ENCODE data around the gene HIF1AN.
"Not testable (repeated sequence)": the region's sequence is repeated elsewhere in the genome, so short reads cannot be mapped to it uniquely, and the experiment has no call there.

HIF1AN gene

DNA sequence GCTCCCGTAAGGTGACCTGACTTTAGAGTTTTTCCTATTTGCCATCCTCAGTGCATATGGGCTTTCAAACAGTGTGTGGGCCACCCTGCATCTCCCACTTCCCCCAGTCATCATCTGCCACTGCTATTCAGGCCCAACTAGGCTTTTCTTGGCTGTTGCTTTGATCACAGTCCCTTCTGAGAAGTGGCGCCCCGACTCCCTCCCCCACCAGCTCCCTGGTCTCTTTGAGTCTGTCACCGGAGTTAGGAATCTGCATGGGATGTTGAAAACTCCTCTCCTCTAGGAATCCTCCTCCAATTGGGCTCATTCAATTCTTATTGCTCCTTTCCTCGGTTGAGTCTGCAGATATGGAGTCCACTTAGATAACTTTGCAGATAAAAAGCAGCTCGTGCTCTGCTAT is 32.1 kb downstream of the HIF1AN start:
- no peak for DNase-seq

DNA sequence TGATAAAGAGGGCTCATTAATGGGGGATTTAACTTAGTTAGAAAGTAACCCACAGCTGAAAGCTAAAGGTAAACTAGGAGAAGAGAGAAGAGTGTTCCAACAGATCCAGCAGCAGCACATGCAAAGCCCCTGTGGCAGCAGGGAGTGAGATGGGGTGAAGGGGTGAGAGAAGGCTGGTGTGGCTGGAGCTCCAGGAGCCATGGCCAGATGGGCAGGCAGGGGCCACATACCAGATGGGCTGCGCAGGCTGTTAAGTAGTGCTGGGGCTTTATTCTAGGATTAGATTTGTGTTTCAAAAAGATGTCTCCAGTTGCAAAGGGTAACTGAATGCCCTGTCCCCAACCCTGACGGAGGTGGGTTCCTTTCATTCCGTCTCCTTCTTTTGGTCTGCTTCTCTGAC is 33.2 kb downstream of the HIF1AN start:
- no peak for DNase-seq

GRCh38 chr10:100569687-100570481 is 34.1 kb downstream of the HIF1AN start:
- no peak for DNase-seq

DNA sequence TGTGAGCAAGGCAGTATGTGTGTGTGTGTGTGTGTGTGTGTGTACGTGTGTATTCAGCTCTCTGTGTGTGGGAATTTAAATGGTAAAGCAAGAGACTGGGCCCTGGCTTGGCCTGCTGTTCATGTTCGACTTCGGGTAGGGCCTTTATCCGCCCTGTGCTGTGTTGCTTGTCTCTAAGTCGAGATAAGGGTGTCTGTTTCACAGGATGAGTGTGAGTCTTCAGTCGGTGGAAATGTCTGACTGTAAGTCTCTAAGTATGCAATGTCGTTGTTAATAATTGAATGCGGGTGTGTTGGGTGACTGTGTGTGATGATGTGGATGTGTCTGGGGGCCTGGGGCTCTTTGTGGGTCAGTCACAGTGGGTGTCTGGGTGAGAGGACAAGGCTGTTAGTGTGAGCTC is 34.8 kb downstream of the HIF1AN start:
- no peak for DNase-seq

DNA sequence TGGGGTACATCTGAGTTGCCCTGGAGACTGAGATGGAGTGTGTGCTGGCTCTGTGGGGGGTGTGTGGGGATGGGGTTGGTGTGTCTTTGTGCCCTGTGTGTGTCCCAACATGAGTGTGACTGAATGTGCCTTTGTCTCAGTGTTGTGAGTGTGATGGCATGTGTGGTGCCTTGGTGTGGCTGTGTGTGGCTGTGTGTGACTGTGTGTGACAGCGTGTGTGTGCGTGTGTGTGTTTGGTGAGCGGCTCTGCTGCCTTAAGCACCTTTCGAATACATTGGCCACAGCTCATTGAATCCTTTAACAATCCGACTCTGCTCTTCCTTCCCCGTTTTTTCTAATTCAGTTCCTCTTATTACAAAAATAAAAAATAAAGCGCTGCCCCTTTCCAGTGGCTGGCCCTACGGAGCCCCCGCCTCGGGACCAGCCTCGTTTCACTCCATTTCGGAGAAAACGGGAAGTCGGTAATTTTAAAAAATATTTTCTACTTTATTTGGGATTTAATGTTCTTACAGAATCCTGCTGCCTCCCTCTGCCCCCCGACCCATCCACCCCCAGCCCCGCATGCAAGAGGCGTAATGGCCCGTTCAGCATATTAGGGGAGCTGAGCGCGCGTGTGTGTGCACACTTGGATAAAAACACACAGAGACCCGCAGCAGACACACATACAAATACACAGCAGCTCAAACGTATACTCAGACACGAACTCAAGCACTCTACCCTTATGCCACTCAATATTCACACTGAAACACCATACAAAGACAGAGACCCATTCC is 35.5 kb downstream of the HIF1AN start:
- DNase-seq: no peak

DNA sequence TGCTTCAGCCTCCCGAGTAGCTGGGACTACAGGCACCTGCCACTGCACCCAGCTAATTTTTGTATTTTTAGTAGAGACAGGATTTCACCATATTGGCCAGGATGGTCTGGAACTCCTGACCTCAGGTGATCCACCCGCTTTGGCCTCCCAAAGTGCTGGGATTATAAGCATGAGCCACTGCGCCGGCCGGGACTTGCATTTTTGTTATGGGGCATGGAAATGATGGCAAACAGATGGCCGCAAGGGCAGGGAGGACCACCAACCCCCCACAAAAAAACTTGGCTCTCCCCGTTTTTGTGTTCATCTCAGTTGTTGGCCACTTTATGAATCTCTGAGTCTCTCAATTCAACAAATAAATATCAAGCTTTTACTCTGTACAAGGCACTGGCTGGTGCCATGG is 39.4 kb downstream of the HIF1AN start:
- DNase-seq: not testable (repeated sequence)

- no peak for DNase-seq
Measured at GRCh38 chr10:100575585-100576281, 40.0 kb downstream of the HIF1AN start.

DNA sequence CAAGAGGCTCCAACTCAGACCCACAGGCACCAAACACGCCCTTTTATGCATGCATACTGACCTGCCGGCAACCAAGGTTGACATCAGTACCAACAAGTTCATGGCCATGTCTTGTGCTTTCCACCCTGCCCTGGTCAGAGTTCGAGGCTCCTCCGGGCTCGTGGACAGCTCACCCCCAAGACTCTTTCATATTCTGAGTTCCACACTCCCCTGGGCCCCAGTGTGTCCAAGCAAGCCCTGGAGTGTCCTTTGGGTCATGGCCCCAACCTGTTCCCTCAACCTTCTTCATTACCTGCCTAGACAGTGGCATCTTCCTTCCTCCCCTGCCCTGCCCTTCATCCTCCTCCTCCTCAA is 40.5 kb downstream of the HIF1AN start:
- DNase-seq: no peak

DNA sequence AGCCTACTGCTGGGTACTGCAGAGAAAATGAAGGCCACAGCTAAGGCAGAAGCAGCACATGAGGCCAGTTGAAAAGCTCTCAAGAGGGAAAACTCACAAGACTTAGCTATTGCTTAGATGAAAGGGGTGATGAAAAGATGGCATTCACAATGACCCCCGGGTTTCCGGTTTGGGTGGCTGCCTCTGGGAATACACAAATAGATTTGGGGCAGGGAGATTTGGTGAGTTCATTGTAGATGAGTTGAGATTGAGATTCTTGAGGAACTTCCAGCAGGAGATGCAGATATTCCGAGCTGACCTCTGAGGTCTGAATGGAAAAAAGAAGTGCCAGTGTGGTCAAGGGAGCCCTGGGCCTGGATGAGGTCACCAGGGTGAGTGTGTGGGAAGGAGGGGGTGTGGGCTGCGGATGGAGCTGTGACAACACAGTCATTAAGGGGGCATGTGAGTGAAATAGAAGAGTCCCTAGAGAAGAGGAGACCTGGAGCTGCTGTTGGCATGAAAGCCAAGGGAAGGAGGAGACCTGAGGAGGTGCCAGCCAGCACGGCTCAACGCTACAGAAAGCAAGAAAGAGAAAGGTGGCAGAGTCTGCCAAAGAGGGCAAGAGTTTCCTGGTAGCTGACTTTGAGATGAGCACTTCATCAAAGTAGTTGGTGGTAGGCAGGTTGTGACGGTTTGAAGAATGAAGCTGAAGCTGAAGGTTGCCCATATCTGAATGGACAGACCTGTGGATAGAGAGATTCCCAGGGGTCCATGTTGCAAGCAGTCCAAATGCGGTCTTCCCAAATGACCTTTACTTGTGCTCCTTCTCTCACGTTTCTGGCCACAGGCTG is 43.7 kb downstream of the HIF1AN start:
- no peak for DNase-seq

- no peak for DNase-seq
Measured at GRCh38 chr10:100586959-100587358, 51.2 kb downstream of the HIF1AN start.

- DNase-seq: no peak
Measured at GRCh38 chr10:100598166-100598565, 62.4 kb downstream of the HIF1AN start.

- no peak for DNase-seq
Measured at GRCh38 chr10:100600218-100600617, 64.5 kb downstream of the HIF1AN start.

GRCh38 chr10:100607439-100607838 is 71.7 kb downstream of the HIF1AN start:
- no peak for DNase-seq

Data from activated CD4-positive, CD25-positive, alpha-beta regulatory T cell (primary cell).